HepG2 (cell line): Measurements from ENCODE around the gene ZNF678. TPM values are rescaled to one million over a fixed set of nuclear protein-coding genes. Genes with fewer than 3 reads are reported as not detected.

Experiments used
- ATAC-seq: fragments of 200-7000 bp; cut with Tn5 transposase; 3 replicates; pipeline ENCODE4 v1.9.1; 2020; ENCODE audit warnings: mild to moderate bottlenecking, moderate library complexity
- BruUV-seq: library from RNA; stranded (reverse); fragments of 400-500 nt; replicated peaks from 2 replicates; lab custom pipeline; 2021; lab: Mats Ljungman, UMichigan
- CTCF ChIA-PET: fragments of 300-600 bp; formaldehyde crosslinking; extraction: SDS; loops from one replicate; lab custom pipeline; 2021; ENCODE audit warnings: low total read pairs, inconsistent platforms, low intra/inter-chr PET ratio; lab: Yijun Ruan, JAX
- POLR2A ChIA-PET: fragments of 350-600 bp; sonication (Branson Sonifier 250); formaldehyde crosslinking; loops from one replicate; lab custom pipeline; 2020; ENCODE audit warnings: antibody characterized with exemption, inconsistent platforms; lab: Yijun Ruan, JAX
- DNase-seq: peaks from one replicate; pipeline ENCODE4 v3.0.0-alpha.2; 2015; ENCODE audit warnings: low spot score
- FAIRE-seq: peaks from 3 replicates; lab custom pipeline; 2011; peaks lifted over from hg19 to GRCh38; lab: Jason Lieb, UNC
- H2AFZ ChIP-seq: one replicate; pipeline ENCODE4 v1.6.1; 2011; ENCODE audit warnings: low read length, inconsistent platforms
- H3K27ac ChIP-seq: fragments of 300-600 bp; 3 replicates; pipeline ENCODE4 v1.8.0; 2011; ENCODE audit warnings: mixed run types, mild to moderate bottlenecking, mixed read lengths, low read length, inconsistent platforms; ENCODE audit not compliant: insufficient read depth; ENCODE audit errors: extremely low read length
- H3K27me3 ChIP-seq, 2 experiments: fragments of 200-600 bp in 1 of 2; 2 replicates in 1 of 2; 3 replicates in 1 of 2; pipeline versions ENCODE4 v1.6.0 to v1.8.0; 2011; ENCODE audit warnings: low read length in 2 of 2, mild to moderate bottlenecking in 2 of 2, moderate library complexity in 2 of 2, inconsistent platforms in 1 of 2; ENCODE audit not compliant: insufficient read depth in 2 of 2, control insufficient read depth in 1 of 2
- H3K36me3 ChIP-seq, 2 experiments: fragments of 200-600 bp in 1 of 2; replicated peaks in 1 of 2; 2 replicates in 1 of 2; 3 replicates in 1 of 2; pipeline versions ENCODE4 v1.5.1 to v1.8.0; 2011; ENCODE audit warnings: low read length in 2 of 2, inconsistent platforms in 1 of 2; ENCODE audit not compliant: insufficient read depth in 2 of 2, control insufficient read depth in 1 of 2
- H3K4me1 ChIP-seq: 2 replicates; pipeline ENCODE4 v1.5.1; 2012; ENCODE audit warnings: low read length, inconsistent platforms; ENCODE audit not compliant: insufficient read depth
- H3K4me2 ChIP-seq: 2 replicates; pipeline ENCODE4 v1.6.0; 2011; ENCODE audit warnings: low read depth, low read length, inconsistent platforms
- H3K4me3 ChIP-seq, 3 experiments: fragments of 200-600 bp in 1 of 3; sonication (generic), shearing (Covaris generic) in 1 of 3; replicated peaks in 1 of 3; 2 replicates each; pipeline ENCODE4 v1.5.1; 2011 to 2016; ENCODE audit warnings: low read length in 3 of 3, inconsistent platforms in 2 of 3, low read depth in 2 of 3, mild to moderate bottlenecking in 2 of 3, control low read depth in 1 of 3, mixed read lengths in 1 of 3; ENCODE audit not compliant: insufficient read depth in 1 of 3
- H3K79me2 ChIP-seq: one replicate; pipeline ENCODE4 v1.6.1; 2011; ENCODE audit warnings: low read length, inconsistent platforms; ENCODE audit not compliant: insufficient read depth
- H3K9ac ChIP-seq: 2 replicates; pipeline ENCODE4 v1.6.0; 2011; ENCODE audit warnings: mild to moderate bottlenecking, low read depth, low read length, inconsistent platforms; ENCODE audit not compliant: insufficient read depth
- H3K9me3 ChIP-seq: 2 replicates; pipeline ENCODE4 v1.5.1; 2012; ENCODE audit warnings: mild to moderate bottlenecking, low read length
- H4K20me1 ChIP-seq: 2 replicates; pipeline ENCODE4 v1.6.0; 2011; ENCODE audit warnings: inconsistent platforms, mild to moderate bottlenecking, low read length, moderate library complexity; ENCODE audit not compliant: insufficient read depth
- ATF7 ChIP-seq, 2 experiments: fragments of 450-650 bp in 1 of 2; sonication (generic) in 1 of 2; formaldehyde crosslinking in 1 of 2; IDR thresholded peaks; 2 replicates each; pipeline versions ENCODE4 v1.4.0 to v1.6.1; 2016 to 2020; ENCODE audit warnings: antibody characterized with exemption in 1 of 2, mild to moderate bottlenecking in 1 of 2, missing genetic modification reagents in 1 of 2
- NCOA2 ChIP-seq: sonication (generic); formaldehyde crosslinking; IDR thresholded peaks from 2 replicates; pipeline ENCODE4 v1.8.0; 2022; ENCODE audit warnings: inconsistent platforms
- NR1H2 ChIP-seq: sonication (generic); formaldehyde crosslinking; IDR thresholded peaks from 2 replicates; pipeline ENCODE4 v1.8.1; 2022; ENCODE audit warnings: low read depth, missing genetic modification reagents, borderline replicate concordance
- PATZ1 ChIP-seq: sonication (generic); formaldehyde crosslinking; IDR thresholded peaks from 2 replicates; pipeline ENCODE4 v1.4.0; 2020; ENCODE audit warnings: missing genetic modification reagents
- ZMAT3 ChIP-seq: sonication (generic); formaldehyde crosslinking; conservative IDR thresholded peaks from 2 replicates; pipeline ENCODE4 v1.7.0; 2021; ENCODE audit warnings: missing genetic modification reagents
- WGBS: methylation state at CpG from one replicate; pipeline ENCODE4 v1.1.6; 2017; ENCODE audit warnings: low lambda C conversion rate; 5-methylcytosine and 5-hydroxymethylcytosine counted together
- in situ Hi-C: cut with HindIII; loops from 2 replicates; pipeline ENCODE4 v1.10.0; 2017; ENCODE audit warnings: low pct_unique_long_range_greater_than_20kb; ENCODE audit not compliant: extremely low pct_ligation_motif_present
- intact Hi-C: fragments of 100-400 bp; cut with micrococcal nuclease; formaldehyde crosslinking; loops from one replicate; pipeline ENCODE4 v1.10.0; 2022; ENCODE audit not compliant: unreplicated experiment
- polyA plus RNA-seq, 8 experiments: library from polyadenylated mRNA; depleted of rRNA in 3 of 8; stranded (reverse) in 7 of 8; unstranded in 1 of 8; fragments of >200 nt; fragmentation: Illumina TruSeq in 4 of 8; extraction: Trizol in 4 of 8; gene quantifications; 2 replicates each; pipeline versions ENCODE4 v1.2.1 to v1.2.3, GENCODE V29; 2011 to 2016; ENCODE audit warnings: low read depth in 4 of 8, missing spikeins in 1 of 8, mixed read lengths in 1 of 8; ENCODE audit not compliant: insufficient read depth in 1 of 8
- total RNA-seq, 5 experiments: library from RNA; depleted of rRNA; stranded (reverse); fragments of >200 nt; fragmentation: Illumina TruSeq; extraction: Trizol; gene quantifications; 2 replicates each; pipeline ENCODE4 v1.2.3, GENCODE V29; 2016; ENCODE audit warnings: low read depth in 1 of 5
- TF ChIP-seq, protein P1 (sequence below): sonication (generic); formaldehyde crosslinking; IDR thresholded peaks from 2 replicates; pipeline ENCODE4 v1.8.0; 2022; ENCODE audit warnings: mild to moderate bottlenecking, missing genetic modification reagents

The ZNF678 gene
- total and polyA plus RNA-seq, 2 of the 13 experiments (the other 11 are each of a cell fraction or from before 2014, with no cell fraction given) = 2.0 to 7.6 TPM

GRCh38 chr1:227521782-227522181 is 41.6 kb upstream of the ZNF678 start (continued):
- TF ChIP-seq NCOA2 (CRISPR knock-in tag) (no peak), PATZ1 (no peak)

GRCh38 chr1:227526524-227526923 is 36.8 kb upstream of the ZNF678 start:
- ChIA-PET CTCF (no interaction called here), POLR2A (no interaction called here)
- no peak for TF ChIP-seq NR1H2 (CRISPR knock-in tag)
- TF ChIP-seq, protein P1, sequence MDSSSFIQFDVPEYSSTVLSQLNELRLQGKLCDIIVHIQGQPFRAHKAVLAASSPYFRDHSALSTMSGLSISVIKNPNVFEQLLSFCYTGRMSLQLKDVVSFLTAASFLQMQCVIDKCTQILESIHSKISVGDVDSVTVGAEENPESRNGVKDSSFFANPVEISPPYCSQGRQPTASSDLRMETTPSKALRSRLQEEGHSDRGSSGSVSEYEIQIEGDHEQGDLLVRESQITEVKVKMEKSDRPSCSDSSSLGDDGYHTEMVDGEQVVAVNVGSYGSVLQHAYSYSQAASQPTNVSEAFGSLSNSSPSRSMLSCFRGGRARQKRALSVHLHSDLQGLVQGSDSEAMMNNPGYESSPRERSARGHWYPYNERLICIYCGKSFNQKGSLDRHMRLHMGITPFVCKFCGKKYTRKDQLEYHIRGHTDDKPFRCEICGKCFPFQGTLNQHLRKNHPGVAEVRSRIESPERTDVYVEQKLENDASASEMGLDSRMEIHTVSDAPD (CRISPR knock-in tag) = no peak
- no peak for TF ChIP-seq ZMAT3
- TF ChIP-seq ATF7 (IDR thresholded peaks at IDR 0.05) = peak; percentile 41; the same call in 1 of the 2 replicates
- no peak for TF ChIP-seq ATF7 (CRISPR knock-in tag; IDR thresholded peaks at IDR 0.05)
- H4K20me1 ChIP-seq = no peaks in the 10 kb centered on the region
- DNase-seq (no peak), ATAC-seq (no peak), FAIRE-seq (no peak)
- H3K9ac ChIP-seq = no peak overlapping the region
- in situ Hi-C loops = no loop called here
- 1% methylated on average over 2 of the region's 2 CpGs for WGBS
- no peaks in the 10 kb centered on the region; a peak in 1 of 5 replicates for H3K27me3 ChIP-seq
- no peak overlapping the region for H3K4me3 ChIP-seq
- H3K4me1 ChIP-seq = no peaks in the 10 kb centered on the region
- intact Hi-C loops = no loop called here
- H3K4me2 ChIP-seq = no peak overlapping the region
- peaks cover 6% of the 10 kb centered on the region for H3K9me3 ChIP-seq
- no peak overlapping the region for H3K27ac ChIP-seq
- no peak overlapping the region for H2AFZ ChIP-seq
- H3K36me3 ChIP-seq = no peaks in the 10 kb centered on the region
- H3K79me2 ChIP-seq = no peaks in the 10 kb centered on the region
- no TSS peak for BruUV-seq
